GM18868 (cell line): ENCODE data around the gene KMT2B.

Experiments used
- ATAC-seq: cut with Tn5 transposase; IDR thresholded peaks from one replicate; pipeline ENCODE4 v1.9.1; 2021; ENCODE audit warnings: mild to moderate bottlenecking, moderate library complexity; ENCODE audit not compliant: unreplicated experiment

Gene KMT2B

GRCh38 chr19:35727053-35727955 is 9.5 kb downstream of the KMT2B start:
- no peak for ATAC-seq

DNA sequence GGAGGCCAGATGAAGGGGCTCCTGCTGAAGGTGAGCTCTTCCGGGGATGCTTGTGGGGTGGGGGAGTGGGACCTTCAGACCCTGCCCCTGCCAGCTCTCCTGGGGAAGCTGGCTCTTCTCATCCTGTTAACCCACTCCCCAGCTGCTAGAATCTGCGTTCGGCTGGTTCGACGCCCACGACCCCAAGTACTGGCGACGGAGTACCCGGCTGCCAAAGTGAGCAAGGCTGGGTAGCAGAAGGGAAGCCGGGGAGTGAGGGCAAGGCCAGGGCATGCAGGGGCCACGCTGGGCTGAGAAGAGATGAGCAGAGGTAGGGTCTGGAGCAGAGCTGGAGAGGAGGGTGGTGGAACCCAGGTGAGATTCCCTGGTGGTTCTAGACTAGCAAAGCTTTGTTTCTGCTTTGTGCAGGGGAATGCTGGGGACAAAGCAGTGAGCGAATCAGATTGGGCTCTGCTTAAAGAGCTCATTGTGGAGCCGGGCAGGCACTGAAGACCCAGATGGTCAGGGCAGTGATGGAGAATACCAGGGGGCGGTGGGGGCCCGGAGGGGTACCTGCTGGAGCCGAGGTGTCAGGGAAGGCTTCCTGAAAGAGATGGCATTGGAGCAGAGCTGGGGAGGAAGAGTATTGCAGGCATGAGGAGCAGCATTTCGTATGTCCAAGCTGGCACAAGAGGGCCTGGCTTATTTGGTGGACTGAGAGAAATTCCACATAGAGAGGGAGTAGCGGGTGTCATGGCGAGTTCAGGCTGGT is 10.3 kb downstream of the KMT2B start:
- no peak for ATAC-seq

GRCh38 chr19:35729021-35729420 is 11.2 kb downstream of the KMT2B start:
- no peak for ATAC-seq

DNA sequence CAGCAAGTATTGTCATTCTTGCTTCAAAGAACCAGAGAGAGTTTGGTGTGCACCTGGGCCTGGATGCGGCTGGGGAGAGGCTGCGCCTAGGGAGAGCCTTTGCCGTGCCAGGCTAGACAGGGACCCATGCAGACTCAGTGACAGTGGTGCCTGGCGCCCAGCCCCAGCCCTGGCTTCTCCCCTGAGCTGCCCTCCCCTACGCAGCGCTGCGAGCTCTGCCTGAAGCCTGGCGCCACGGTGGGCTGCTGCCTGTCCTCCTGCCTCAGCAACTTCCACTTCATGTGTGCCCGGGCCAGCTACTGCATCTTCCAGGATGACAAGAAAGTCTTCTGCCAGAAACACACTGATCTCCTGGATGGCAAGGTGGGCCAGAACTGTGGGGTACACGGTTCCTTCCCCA is 12.0 kb downstream of the KMT2B start:
- ATAC-seq: no peak

DNA sequence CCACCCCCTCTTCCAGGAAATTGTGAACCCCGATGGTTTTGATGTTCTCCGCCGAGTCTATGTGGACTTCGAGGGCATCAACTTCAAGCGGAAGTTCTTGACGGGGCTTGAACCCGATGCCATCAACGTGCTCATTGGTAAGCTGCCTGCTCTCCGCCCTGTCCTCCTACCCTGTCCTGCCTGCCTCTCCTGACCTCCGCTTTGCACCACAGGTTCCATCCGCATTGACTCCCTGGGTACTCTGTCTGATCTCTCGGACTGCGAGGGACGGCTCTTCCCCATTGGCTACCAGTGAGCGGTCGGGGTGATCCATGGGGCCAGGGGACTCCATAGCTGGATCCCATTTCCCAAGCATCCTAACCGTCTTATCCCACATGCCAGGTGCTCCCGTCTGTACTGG is 12.5 kb downstream of the KMT2B start:
- ATAC-seq: no peak

DNA sequence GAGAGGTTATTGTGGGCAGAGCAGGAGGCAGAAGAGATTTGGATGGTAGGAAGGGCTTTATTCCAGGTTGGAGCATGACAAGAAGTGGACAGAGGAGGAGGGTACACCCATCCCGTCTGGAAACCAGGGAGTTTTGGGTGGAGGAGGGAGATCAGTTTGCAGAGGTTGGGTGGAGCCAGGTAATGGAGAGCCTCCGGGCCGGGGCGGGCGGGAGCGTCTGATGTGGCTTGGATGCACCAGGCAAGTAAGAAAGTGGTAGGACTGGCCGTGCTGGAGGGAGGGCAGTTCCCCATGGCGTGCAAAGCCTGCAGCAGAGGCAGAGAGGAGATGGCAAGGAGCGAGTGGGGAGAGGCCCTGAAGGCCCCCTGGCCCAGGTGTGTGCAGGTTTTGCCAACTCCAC is 13.6 kb downstream of the KMT2B start:
- ATAC-seq: no peak

GRCh38 chr19:35731779-35732405 is 14.1 kb downstream of the KMT2B start:
- no peak for ATAC-seq

DNA sequence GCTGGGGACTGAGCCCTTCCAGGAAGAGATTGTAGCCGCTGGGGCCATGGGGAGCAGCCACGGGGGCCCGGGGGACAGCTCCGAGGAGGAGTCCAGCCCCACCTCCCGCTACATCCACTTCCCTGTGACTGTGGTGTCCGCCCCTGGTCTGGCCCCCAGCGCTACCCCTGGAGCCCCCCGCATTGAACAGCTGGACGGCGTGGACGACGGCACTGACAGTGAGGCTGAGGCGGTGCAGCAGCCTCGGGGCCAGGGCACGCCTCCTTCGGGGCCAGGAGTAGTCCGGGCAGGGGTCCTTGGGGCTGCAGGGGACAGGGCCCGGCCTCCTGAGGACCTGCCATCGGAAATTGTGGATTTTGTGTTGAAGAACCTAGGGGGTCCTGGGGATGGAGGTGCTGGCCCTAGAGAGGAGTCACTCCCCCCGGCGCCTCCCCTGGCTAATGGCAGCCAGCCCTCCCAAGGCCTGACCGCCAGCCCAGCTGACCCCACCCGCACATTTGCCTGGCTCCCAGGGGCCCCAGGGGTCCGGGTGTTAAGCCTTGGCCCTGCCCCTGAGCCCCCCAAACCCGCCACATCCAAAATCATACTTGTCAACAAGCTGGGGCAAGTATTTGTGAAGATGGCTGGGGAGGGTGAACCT is 14.9 kb downstream of the KMT2B start:
- ATAC-seq: no peak

GRCh38 chr19:35733180-35734125 is 15.7 kb downstream of the KMT2B start:
- ATAC-seq: no peak

DNA sequence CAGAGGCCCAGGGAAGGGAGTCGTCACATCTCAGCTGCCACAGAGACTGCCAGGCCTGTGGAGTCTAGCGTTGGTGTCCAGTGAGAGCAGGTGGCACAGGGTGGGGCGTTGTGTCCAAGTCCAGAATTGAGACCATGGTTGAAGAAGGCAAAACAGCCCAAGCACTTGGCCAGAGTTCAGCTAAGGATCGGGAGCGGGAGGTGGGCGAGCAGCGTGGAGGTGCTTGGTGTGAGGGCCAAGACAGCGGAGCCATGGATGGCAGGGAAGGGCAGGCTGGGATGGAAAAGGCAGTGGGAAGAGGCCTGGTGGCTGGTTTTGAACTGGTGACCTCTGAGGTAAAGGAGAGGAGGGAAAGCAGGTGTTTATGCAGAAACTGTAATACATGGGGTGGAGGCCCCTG is 16.5 kb downstream of the KMT2B start:
- no peak for ATAC-seq

GRCh38 chr19:35734889-35735288 is 17.1 kb downstream of the KMT2B start:
- no peak for ATAC-seq

DNA sequence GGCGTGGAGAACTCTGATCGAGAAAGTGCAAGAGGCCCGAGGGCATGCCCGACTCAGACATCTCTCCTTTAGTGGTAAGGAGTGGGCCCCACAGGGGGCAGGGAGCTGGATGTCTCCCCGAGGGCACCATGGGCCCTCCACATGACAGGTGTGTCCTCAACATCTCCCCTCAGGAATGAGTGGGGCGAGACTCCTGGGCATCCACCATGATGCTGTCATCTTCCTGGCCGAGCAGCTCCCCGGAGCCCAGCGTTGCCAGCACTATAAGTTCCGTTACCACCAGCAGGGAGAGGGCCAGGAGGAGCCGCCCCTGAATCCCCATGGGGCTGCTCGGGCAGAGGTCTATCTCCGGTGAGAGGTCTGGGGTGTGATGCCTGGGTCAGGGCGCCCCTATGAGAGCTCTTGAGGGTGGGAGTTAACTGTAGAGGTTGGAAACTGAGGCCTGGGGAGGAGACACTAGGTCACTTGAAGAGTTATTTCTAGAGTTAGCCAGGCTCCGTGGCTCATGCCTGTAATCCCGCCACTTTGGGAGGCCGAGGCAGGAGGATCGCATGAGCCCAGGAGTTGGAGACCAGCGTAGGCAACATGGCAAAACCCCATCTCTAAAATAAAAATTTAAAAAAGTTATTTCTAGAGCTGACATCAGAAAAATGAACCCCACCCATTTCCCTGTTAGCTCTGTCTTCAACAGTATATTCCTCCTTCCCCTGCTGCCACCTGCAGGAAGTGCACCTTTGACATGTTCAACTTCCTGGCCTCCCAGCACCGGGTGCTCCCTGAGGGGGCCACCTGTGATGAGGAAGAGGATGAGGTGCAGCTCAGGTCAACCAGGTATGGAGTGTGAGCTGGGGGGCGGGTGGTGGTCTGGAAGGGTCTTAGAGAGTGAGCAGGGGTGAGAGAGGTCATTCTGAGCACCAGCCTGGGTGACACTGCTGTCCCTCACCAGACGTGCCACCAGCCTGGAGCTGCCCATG is 19.4 kb downstream of the KMT2B start:
- ATAC-seq: no peak

DNA sequence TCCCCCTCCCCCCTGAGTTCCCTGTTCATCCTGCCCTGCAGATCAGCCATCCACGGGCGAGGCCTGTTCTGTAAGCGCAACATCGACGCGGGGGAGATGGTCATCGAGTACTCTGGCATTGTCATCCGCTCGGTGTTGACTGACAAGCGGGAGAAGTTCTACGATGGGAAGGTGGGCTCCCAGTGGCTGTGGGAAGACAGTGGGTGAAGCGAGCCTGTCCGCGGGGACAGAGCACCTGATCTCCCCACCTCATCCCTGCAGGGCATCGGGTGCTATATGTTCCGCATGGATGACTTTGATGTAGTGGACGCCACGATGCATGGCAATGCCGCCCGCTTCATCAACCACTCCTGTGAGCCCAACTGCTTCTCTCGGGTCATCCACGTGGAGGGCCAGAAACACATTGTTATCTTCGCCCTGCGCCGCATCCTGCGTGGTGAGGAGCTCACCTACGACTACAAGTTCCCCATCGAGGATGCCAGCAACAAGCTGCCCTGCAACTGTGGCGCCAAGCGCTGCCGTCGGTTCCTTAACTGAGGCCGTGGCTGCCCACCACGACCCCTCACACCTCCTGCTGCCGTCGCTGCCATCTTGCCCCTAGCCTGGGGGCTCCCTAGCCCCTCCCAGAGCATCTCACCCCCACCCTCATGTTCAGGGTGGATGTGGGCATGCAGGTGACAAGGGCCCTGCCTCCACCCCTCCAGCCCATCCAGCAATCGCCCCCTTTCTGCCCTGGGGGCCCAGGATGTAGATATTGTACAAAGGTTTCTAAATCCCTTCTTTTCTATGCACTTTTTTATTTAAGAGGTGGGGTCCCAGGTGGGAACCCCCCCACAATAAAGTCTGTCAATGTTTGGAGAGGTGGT is 20.5 kb downstream of the KMT2B start:
- no peak for ATAC-seq

DNA sequence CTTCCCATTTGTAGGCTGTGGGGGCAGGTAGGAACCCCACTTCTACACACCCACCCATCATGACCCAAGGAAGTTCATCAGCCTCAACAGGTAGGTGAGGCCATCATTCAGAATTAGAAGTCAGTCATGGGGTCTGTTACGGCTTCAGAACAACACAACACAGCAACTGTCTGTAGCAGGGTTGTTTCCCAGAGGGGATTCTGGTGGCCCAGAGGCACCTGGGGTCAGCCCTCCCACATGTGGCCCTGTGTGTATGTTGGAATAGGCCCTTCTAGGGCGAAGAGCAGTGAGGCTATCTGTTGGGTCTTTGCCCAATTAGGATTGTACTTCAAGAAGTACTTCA is 21.1 kb downstream of the KMT2B start:
- no peak for ATAC-seq

DNA sequence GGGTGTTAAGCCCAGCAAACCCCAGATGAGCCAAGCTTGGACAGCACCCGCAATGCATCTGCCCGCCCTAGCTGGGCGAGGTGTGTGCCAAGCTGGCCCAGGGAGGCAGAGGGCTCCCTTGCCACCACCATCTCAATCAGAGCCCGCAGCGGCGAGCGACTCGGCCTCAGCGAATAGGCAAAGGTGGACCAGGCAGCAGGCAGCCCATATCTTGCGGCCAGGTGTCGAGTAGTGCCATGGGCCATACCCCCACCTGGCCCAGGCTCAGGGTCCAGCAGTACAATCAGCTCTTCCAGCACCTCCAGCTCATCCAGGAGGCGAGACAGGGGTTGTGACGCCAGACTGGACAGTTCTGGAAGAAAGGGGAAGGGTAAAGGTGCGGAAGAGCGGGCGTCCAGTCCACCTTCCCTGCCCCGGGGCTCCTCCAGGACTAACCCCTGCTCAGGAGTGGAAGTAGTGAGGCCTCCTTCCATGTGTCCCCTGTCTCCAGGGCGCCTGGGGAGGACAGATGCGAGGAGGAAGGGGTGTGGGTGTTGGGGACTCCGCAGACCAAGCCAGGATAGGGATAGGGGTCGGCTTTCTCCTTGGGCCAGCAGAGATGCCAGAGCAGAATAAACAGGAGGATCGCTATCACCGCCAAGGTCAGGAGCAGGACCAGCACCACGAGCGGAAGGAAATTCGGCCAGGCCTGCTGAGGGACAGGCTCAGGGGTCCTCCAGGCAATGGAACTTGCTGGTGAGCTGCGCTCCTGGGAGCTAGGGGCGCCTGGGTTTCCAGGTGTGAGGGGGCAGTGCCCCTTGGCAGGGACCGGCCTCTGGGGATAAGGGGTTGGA is 21.7 kb downstream of the KMT2B start:
- ATAC-seq: no peak

- ATAC-seq: peak; percentile 5
Observed at GRCh38 chr19:35740108-35740422, 22.3 kb downstream of the KMT2B start.

- ATAC-seq: peak; percentile 64
Observed at GRCh38 chr19:35740423-35741202, 22.8 kb downstream of the KMT2B start.
